Activated T-helper 1 cell treated with Interleukin-2 at 50 U/mL for 16 hours (primary cell): ENCODE results near the gene FAM3A.

Experiments
- DNase-seq: peaks from one replicate; pipeline ENCODE4 v3.0.0-alpha.2; 2020; ENCODE audit warnings: low read depth

The FAM3A gene

GRCh38 chrX:154534526-154535322, 18.7 kb upstream of the FAM3A start:
- DNase-seq = peak; percentile 85

GRCh38 chrX:154532690-154533089, 16.7 kb upstream of the FAM3A start:
- DNase-seq = no peak

GRCh38 chrX:154531626-154532025, 15.6 kb upstream of the FAM3A start:
- no peak for DNase-seq

- no peak for DNase-seq
Observed at GRCh38 chrX:154530286-154530685, 14.3 kb upstream of the FAM3A start.

- DNase-seq = no peak
Observed at GRCh38 chrX:154529206-154529612, 13.2 kb upstream of the FAM3A start.

GRCh38 chrX:154526901-154527675, 11.1 kb upstream of the FAM3A start:
- peak; percentile 27 for DNase-seq

- DNase-seq = no peak
Observed at GRCh38 chrX:154525606-154526490, 9.8 kb upstream of the FAM3A start.

- DNase-seq = no peak
Observed at GRCh38 chrX:154519389-154519788, 3.4 kb upstream of the FAM3A start.

- DNase-seq = no peak
Observed at GRCh38 chrX:154517101-154517781, 1.2 kb upstream of the FAM3A start.

GRCh38 chrX:154516656-154517100, 646 bp upstream of the FAM3A start:
- no peak for DNase-seq

GRCh38 chrX:154515090-154515965, 704 bp downstream of the FAM3A start:
- DNase-seq = no peak

GRCh38 chrX:154513716-154514115, 2.3 kb downstream of the FAM3A start:
- no peak for DNase-seq

GRCh38 chrX:154512879-154513553, 3.0 kb downstream of the FAM3A start:
- DNase-seq = no peak

- DNase-seq = no peak
Observed at GRCh38 chrX:154511761-154512160, 4.3 kb downstream of the FAM3A start.

- DNase-seq = no peak
Observed at GRCh38 chrX:154509455-154509854, 6.6 kb downstream of the FAM3A start.

GRCh38 chrX:154508384-154508745, 7.7 kb downstream of the FAM3A start:
- DNase-seq = no peak

- no peak for DNase-seq
Observed at GRCh38 chrX:154507673-154508383, 8.2 kb downstream of the FAM3A start.

GRCh38 chrX:154506483-154507332, 9.3 kb downstream of the FAM3A start:
- DNase-seq = no peak

- no peak for DNase-seq
Observed at GRCh38 chrX:154505734-154506133, 10.3 kb downstream of the FAM3A start.
